Osteoblast (primary cell): ENCODE measurements around the gene RECK. TPM values are rescaled to one million over a fixed set of nuclear protein-coding genes. Genes with fewer than 3 reads are reported as not detected.
"Not testable (repeated sequence)": the region's sequence is repeated elsewhere in the genome, so short reads cannot be mapped to it uniquely, and the experiment has no call there.

Experiments used
- DNase-seq: peaks from one replicate; pipeline ENCODE4 v3.0.0; 2011; ENCODE audit warnings: low spot score, mixed read lengths; ENCODE audit not compliant: insufficient read length; ENCODE audit errors: missing footprints
- H2AFZ ChIP-seq: 2 replicates; pipeline ENCODE4 v1.6.0; 2011; ENCODE audit warnings: mild to moderate bottlenecking, low read length
- H3K27ac ChIP-seq: 2 replicates; pipeline ENCODE4 v1.5.1; 2011; ENCODE audit warnings: mild to moderate bottlenecking, low read depth, low read length, moderate library complexity
- H3K27me3 ChIP-seq: 2 replicates; pipeline ENCODE4 v1.6.0; 2012; ENCODE audit warnings: mild to moderate bottlenecking, control low read depth, inconsistent platforms, low read length, moderate library complexity; ENCODE audit not compliant: insufficient read depth
- H3K36me3 ChIP-seq: 2 replicates; pipeline ENCODE4 v1.5.1; 2011; ENCODE audit warnings: mild to moderate bottlenecking, low read length, control low read depth, moderate library complexity; ENCODE audit not compliant: insufficient read depth
- H3K4me1 ChIP-seq: 2 replicates; pipeline ENCODE4 v1.5.1; 2011; ENCODE audit warnings: mild to moderate bottlenecking, low read length, control low read depth, moderate library complexity; ENCODE audit not compliant: insufficient read depth
- H3K4me2 ChIP-seq: 2 replicates; pipeline ENCODE4 v1.6.0; 2011; ENCODE audit warnings: mild to moderate bottlenecking, low read length; ENCODE audit not compliant: insufficient read depth
- H3K4me3 ChIP-seq: fragments of 200-600 bp; sonication (generic); 3 replicates; pipeline ENCODE4 v1.5.1; 2012; ENCODE audit warnings: mild to moderate bottlenecking, low read length, inconsistent platforms; ENCODE audit not compliant: insufficient read depth
- H3K79me2 ChIP-seq: 2 replicates; pipeline ENCODE4 v1.6.0; 2012; ENCODE audit warnings: mild to moderate bottlenecking, low read length, control low read depth, inconsistent platforms; ENCODE audit not compliant: insufficient read depth
- H3K9me3 ChIP-seq: 2 replicates; pipeline ENCODE4 v1.5.1; 2011; ENCODE audit warnings: low read depth, low read length, control low read depth
- H4K20me1 ChIP-seq: 2 replicates; pipeline ENCODE4 v1.6.0; 2012; ENCODE audit warnings: mild to moderate bottlenecking, low read length, control low read depth; ENCODE audit not compliant: insufficient read depth
- total RNA-seq: library from RNA; depleted of rRNA; stranded (reverse); fragments of >200 nt; gene quantifications from 2 replicates; pipeline ENCODE4 v1.2.3, GENCODE V29; 2012
- TF ChIP-seq, protein P1 (sequence below): IDR thresholded peaks from 2 replicates; pipeline ENCODE4 v1.5.1; 2011; ENCODE audit warnings: mild to moderate bottlenecking, low read depth, low read length, moderate library complexity; ENCODE audit errors: extremely low read depth

RECK gene
- total RNA-seq, 1 donor = 31.5 TPM

DNA sequence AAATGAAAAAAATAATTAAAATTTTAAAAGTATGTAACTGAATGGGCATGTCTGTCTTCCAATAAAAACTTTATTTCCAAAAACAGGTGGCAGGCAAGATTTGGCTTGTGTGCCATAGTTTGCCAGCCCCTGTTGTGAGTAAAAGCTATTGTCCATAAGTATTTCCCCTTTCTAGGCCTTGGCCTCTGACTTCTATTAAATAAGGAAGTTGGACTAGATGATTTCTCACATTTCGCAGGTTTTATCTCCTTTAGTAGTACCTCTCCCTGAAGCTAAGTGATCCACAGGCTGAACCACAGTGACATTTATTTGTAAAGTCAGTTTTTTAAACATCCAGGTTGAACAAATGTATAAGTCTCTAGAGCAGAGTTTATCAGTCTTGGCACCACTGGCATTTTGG lies 41.3 kb downstream of the RECK start:
- no peaks in the 10 kb centered on the region for H3K9me3 ChIP-seq
- peaks cover 48% of the 10 kb centered on the region for H3K36me3 ChIP-seq
- DNase-seq = no peak
- H3K4me1 ChIP-seq = peaks cover 8% of the 10 kb centered on the region
- no peak overlapping the region for H2AFZ ChIP-seq
- no peak overlapping the region for H3K4me3 ChIP-seq
- TF ChIP-seq, protein P1, sequence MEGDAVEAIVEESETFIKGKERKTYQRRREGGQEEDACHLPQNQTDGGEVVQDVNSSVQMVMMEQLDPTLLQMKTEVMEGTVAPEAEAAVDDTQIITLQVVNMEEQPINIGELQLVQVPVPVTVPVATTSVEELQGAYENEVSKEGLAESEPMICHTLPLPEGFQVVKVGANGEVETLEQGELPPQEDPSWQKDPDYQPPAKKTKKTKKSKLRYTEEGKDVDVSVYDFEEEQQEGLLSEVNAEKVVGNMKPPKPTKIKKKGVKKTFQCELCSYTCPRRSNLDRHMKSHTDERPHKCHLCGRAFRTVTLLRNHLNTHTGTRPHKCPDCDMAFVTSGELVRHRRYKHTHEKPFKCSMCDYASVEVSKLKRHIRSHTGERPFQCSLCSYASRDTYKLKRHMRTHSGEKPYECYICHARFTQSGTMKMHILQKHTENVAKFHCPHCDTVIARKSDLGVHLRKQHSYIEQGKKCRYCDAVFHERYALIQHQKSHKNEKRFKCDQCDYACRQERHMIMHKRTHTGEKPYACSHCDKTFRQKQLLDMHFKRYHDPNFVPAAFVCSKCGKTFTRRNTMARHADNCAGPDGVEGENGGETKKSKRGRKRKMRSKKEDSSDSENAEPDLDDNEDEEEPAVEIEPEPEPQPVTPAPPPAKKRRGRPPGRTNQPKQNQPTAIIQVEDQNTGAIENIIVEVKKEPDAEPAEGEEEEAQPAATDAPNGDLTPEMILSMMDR = no peak
- no peak overlapping the region for H3K27ac ChIP-seq
- H4K20me1 ChIP-seq = no peaks in the 10 kb centered on the region
- H3K79me2 ChIP-seq = no peaks in the 10 kb centered on the region
- no peaks in the 10 kb centered on the region for H3K27me3 ChIP-seq
- no peak overlapping the region for H3K4me2 ChIP-seq

DNA sequence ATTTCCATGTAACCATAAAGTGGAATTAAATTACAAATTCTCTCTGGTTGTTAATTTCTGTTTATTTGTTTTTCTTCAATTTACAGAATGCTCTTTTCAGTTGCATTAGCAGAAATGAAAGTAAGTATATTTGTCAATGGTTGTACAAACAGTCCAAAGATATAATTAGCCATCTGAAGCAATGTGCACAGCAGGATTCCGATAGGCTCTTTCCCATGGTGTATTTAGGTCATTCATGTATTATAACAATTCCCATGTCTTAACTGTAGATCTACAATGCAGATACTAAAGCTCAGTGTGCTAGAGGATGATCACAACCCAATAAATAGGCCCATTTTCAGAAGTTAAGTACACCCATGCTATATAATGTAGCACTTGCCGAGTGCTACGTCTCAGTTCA lies 43.8 kb downstream of the RECK start:
- Histone ChIP-seq H3K27ac (no peak overlapping the region), H3K4me3 (no peak overlapping the region), H3K4me1 (no peaks in the 10 kb centered on the region), H3K4me2 (no peak overlapping the region), H3K79me2 (no peaks in the 10 kb centered on the region), H3K9me3 (no peaks in the 10 kb centered on the region), H3K27me3 (no peaks in the 10 kb centered on the region), H2AFZ (no peak overlapping the region), H4K20me1 (no peaks in the 10 kb centered on the region), H3K36me3 (peaks cover 55% of the 10 kb centered on the region)
- DNase-seq = no peak
- TF ChIP-seq, protein P1 = no peak

DNA sequence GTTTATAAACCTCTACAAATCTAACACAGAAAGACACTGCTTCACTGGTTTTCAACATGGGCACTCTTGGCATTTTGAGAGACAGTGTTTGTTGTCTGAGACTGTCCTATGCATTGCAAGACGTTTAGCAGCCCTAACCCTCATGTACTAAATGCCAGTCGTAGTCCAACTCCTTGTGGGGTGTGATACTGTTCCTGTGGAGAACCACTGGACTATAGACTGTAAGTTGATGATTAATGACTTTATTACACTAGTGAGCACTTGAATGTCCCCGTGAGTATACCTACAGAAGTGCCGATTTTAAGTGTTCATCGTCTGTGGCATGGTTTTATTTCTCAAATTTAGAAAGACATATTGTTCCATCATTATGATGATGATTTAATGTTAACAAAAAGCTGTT lies 46.2 kb downstream of the RECK start:
- H3K36me3 ChIP-seq = peaks cover 57% of the 10 kb centered on the region
- H3K79me2 ChIP-seq = no peaks in the 10 kb centered on the region
- H3K27ac ChIP-seq = no peak overlapping the region

DNA sequence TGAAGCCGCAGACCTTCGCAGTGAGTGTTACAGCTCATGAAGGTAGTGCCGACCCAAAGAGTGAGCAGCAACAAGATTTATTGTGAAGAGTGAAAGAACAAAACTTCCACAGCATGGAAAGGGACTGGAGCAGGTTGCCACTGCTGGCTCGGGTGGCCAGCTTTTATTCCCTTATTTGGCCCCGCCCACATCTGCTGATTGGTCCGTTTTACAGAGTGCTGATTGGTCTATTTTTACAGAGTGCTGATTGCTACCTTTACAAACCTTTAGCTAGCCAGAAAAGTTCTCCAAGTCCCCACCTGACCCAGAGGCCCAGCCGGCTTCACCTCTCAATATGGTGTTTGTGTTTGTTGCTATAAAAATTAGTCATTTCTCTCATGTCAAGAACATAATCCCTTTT lies 49.7 kb downstream of the RECK start:
- H3K36me3 ChIP-seq = peaks cover 44% of the 10 kb centered on the region
- TF ChIP-seq, protein P1 = no peak
- peaks cover 20% of the 10 kb centered on the region for H3K4me1 ChIP-seq
- no peaks in the 10 kb centered on the region for H3K27me3 ChIP-seq
- H3K79me2 ChIP-seq = no peaks in the 10 kb centered on the region
- H2AFZ ChIP-seq = no peak overlapping the region
- no peaks in the 10 kb centered on the region for H3K9me3 ChIP-seq
- no peaks in the 10 kb centered on the region for H4K20me1 ChIP-seq
- H3K4me3 ChIP-seq = no peak overlapping the region
- no peak overlapping the region for H3K4me2 ChIP-seq
- H3K27ac ChIP-seq = no peak overlapping the region
- DNase-seq = no peak

More for the DNA sequence above, 46.2 kb downstream of the RECK start:
- H3K4me1 ChIP-seq = no peaks in the 10 kb centered on the region
- no peak for DNase-seq
- no peak overlapping the region for H2AFZ ChIP-seq
- H3K9me3 ChIP-seq = no peaks in the 10 kb centered on the region
- H3K4me3 ChIP-seq = no peak overlapping the region
- H3K4me2 ChIP-seq = no peak overlapping the region
- H4K20me1 ChIP-seq = no peaks in the 10 kb centered on the region
- TF ChIP-seq, protein P1 = no peak
- H3K27me3 ChIP-seq = no peaks in the 10 kb centered on the region

DNA sequence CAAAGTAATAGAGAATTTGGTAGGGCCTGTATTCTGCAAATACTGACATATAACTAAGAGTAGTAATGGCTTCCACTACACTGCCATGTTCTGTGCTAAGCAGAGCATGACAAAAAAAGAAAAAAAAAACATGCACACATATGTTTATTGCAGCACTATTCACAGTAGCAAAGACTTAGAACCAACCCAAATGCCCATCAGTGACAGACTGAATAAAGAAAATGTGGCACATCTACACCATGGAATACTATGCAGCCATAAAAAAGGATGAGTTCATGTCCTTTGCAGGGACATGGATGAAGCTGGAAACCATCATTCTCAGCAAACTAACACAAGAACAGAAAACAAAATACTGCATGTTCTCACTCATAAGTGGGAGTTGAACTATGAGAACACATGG lies 50.3 kb downstream of the RECK start:
- not testable (repeated sequence) for H3K27me3 ChIP-seq, H3K4me2 ChIP-seq, H2AFZ ChIP-seq, H4K20me1 ChIP-seq, H3K27ac ChIP-seq, H3K9me3 ChIP-seq, H3K79me2 ChIP-seq, DNase-seq, H3K4me3 ChIP-seq
- Histone ChIP-seq H3K4me1 (peaks cover 26% of the 10 kb centered on the region), H3K36me3 (peaks cover 44% of the 10 kb centered on the region)
